Retinal pigment epithelial cell (primary cell): ENCODE data around the gene DOCK10.

ENCODE experiments used
- DNase-seq: peaks from one replicate; pipeline ENCODE4 v3.0.0-alpha.2; 2010; ENCODE audit warnings: low read depth
- H3K4me3 ChIP-seq: 2 replicates; pipeline ENCODE4 v1.5.1; 2011; ENCODE audit warnings: mild to moderate bottlenecking, low read length, control low read depth, moderate library complexity
- CTCF ChIP-seq: conservative IDR thresholded peaks from 2 replicates; pipeline ENCODE4 v1.5.1; 2011; ENCODE audit warnings: low read depth, low read length, control low read depth, inconsistent platforms

Gene DOCK10

GRCh38 chr2:225074919-225075681 is 32.8 kb upstream of the DOCK10 start:
- no peak for DNase-seq
- H3K4me3 ChIP-seq = no peak overlapping the region
- no peak for TF ChIP-seq CTCF

GRCh38 chr2:225074366-225074765 is 32.1 kb upstream of the DOCK10 start:
- no peak for DNase-seq
- no peak overlapping the region for H3K4me3 ChIP-seq
- TF ChIP-seq CTCF = no peak

- no peak for TF ChIP-seq CTCF
- DNase-seq = no peak
- no peak overlapping the region for H3K4me3 ChIP-seq
These were observed 30.9 kb upstream of the DOCK10 start for GRCh38 chr2:225073198-225073597.

- DNase-seq = no peak
- no peak for TF ChIP-seq CTCF
- no peak overlapping the region for H3K4me3 ChIP-seq
These were observed 30.2 kb upstream of the DOCK10 start for GRCh38 chr2:225072444-225072843.

GRCh38 chr2:225070811-225071210 is 28.5 kb upstream of the DOCK10 start:
- H3K4me3 ChIP-seq = no peak overlapping the region
- TF ChIP-seq CTCF = no peak
- DNase-seq = no peak

- DNase-seq = no peak
- no peak overlapping the region for H3K4me3 ChIP-seq
- TF ChIP-seq CTCF = no peak
These were observed 27.7 kb upstream of the DOCK10 start for GRCh38 chr2:225069966-225070365.

- no peak overlapping the region for H3K4me3 ChIP-seq
- no peak for TF ChIP-seq CTCF
- no peak for DNase-seq
These were observed 27.2 kb upstream of the DOCK10 start for GRCh38 chr2:225069477-225069876.
